Uterine smooth muscle cell (primary cell): Measurements from ENCODE around the gene CTDSPL. TPM values are rescaled to one million over a fixed set of nuclear protein-coding genes. Genes with fewer than 3 reads are reported as not detected.

Source experiments
- total RNA-seq: library from RNA; depleted of rRNA; stranded (reverse); fragments of >200 nt; gene quantifications from 2 replicates; pipeline ENCODE4 v1.2.3, GENCODE V29; 2014

Gene CTDSPL, protein sequence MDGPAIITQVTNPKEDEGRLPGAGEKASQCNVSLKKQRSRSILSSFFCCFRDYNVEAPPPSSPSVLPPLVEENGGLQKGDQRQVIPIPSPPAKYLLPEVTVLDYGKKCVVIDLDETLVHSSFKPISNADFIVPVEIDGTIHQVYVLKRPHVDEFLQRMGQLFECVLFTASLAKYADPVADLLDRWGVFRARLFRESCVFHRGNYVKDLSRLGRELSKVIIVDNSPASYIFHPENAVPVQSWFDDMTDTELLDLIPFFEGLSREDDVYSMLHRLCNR
- 31.8 and 38.2 TPM in 2 replicates for total RNA-seq

DNA sequence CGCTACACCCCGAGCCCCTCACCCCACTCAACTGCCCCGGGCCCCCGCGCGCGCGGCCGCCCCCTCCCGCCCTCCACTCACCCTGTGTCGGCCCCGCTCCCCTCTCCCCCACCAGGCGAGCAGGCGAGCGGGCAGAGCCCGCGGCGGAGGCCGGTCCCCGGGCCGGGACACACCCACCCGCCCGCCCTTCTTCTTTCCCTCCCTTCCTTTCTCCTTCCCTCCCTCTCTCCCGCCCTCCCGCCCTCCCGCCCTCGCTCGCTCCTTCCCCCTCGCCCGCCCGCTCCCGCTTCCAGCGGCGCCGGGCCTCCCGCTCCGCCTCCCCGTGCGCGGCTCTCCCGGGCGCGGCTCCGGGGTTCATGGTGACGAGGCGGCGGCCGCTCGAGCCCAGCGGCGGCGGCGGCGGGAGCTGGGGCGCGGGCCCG lies at the start of gene CTDSPL:
Gene CTDSPL, plus strand, starts transcription at position 261 of the 422 bp plus-strand sequence. CDS start 320 bp downstream, outside the sequence.

DNA sequence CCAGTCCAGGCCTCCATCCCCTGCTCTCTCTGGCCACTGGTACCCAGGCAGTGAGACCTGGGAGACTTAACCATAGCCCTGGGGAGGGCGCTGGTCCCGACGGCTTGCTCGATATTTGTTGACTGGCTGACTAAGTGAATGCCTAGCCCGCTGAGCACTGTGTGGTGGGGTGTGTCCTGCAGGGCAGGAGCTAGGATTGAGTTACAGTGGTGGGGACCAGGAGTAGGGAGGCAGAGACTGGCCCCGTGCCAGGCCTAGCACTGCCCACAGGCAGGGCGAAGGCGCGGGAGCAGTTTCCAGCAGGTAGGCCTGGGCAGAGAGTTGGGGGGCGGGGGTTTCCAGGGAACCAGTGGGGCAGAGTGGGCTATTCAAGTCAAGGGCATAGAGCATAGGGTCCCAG lies 128.8 kb downstream of the CTDSPL start, which contains the start of gene VILL:
Gene VILL, plus strand, starts transcription at position 260 of the 400 bp plus-strand sequence. CDS start 2,887 bp downstream, outside the sequence.

DNA sequence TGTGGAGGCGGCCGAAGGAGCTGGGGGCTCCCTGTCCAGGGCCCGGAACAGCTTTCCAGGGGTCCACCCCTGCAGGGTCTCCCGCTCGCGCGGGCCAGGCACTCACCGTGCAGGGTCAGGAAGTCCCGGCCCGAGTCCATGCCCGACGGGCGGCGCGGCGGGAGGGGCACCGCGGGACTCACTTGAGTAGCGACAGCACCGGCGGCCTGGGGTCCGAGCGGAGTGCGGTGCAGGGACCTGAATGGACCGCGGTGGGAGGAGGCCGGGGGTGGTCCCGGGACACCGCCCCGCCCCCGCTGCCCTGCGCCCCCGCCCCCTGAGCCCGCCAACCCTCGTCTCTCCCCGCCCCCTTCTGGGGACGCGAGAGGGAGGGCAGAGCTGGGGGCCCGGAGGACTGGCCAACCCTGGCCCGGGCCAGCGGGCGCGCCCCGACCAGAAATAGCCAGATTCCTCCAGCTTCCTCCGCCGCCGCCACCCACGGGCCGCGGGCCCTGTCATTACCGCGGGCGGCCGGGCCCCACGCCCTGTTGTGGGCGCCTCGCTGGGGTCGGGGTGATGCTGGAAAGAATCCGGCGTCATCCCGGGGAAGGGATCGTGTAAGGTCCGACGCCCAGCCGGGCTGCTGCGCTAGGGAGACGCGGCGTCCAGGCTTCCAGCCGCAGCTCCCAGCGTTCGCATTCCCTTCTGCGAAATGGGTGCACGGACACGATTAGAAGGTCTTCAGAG lies 167.9 kb downstream of the CTDSPL start, which contains the start of gene PLCD1:
Gene PLCD1, minus strand, starts transcription at position 243 of the 726 bp plus-strand sequence. Its CDS starts 103 bp downstream, at position 140.

Other genes starting within 250 kb of the CTDSPL start
- 5.3 and 7.9 TPM in 2 replicates for gene VILL, start 128.9 kb downstream of the CTDSPL start, total RNA-seq
- 11.8 and 26.6 TPM in 2 replicates for gene PLCD1, start 167.8 kb downstream of the CTDSPL start, total RNA-seq
- 0.11 and 0.12 TPM in 2 replicates for gene DLEC1, start 177.3 kb downstream of the CTDSPL start, total RNA-seq